GM12878 (cell line): Measurements from ENCODE around the gene MAP3K5. TPM values are rescaled to one million over a fixed set of nuclear protein-coding genes. Genes with fewer than 3 reads are reported as not detected.

Experiments
- BACH1 ChIP-seq: fragments of 450-650 bp; IDR thresholded peaks from 2 replicates; pipeline ENCODE4 v1.6.1; 2017; ENCODE audit warnings: mild to moderate bottlenecking, borderline replicate concordance
- CREB1 ChIP-seq: IDR thresholded peaks from 2 replicates; pipeline ENCODE4 v1.6.1; 2012; ENCODE audit warnings: low read depth, mild to moderate bottlenecking, inconsistent platforms
- EZH2 ChIP-seq: IDR thresholded peaks from 2 replicates; pipeline ENCODE4 v1.6.1; 2012; ENCODE audit warnings: low read depth, mild to moderate bottlenecking, control low read depth, inconsistent platforms, low read length, borderline replicate concordance; ENCODE audit not compliant: control insufficient read depth
- HDAC2 ChIP-seq: fragments of 200-600 bp; sonication (generic); IDR thresholded peaks from 2 replicates; pipeline ENCODE4 v1.6.1; 2017
- HDGF ChIP-seq: fragments of 450-650 bp; IDR thresholded peaks from 2 replicates; pipeline ENCODE4 v1.6.1; 2016; ENCODE audit warnings: antibody characterized with exemption
- RFX5 ChIP-seq: IDR thresholded peaks from 2 replicates; pipeline ENCODE4 v1.6.1; 2011; ENCODE audit warnings: low read depth, low read length, improper control_type of control experiment
- SMAD5 ChIP-seq: IDR thresholded peaks from 2 replicates; pipeline ENCODE4 v1.6.1; 2016; ENCODE audit warnings: antibody characterized with exemption, low read depth
- SPI1 ChIP-seq: IDR thresholded peaks from 2 replicates; pipeline ENCODE4 v1.6.1; 2011; ENCODE audit warnings: low read depth, mild to moderate bottlenecking, low read length, moderate library complexity, borderline replicate concordance; ENCODE audit not compliant: insufficient read depth
- SREBF2 ChIP-seq: IDR thresholded peaks from 2 replicates; pipeline ENCODE4 v1.6.1; 2012; ENCODE audit warnings: mild to moderate bottlenecking, low read length
- STAT3 ChIP-seq: IDR thresholded peaks from 2 replicates; pipeline ENCODE4 v1.6.1; 2011; ENCODE audit warnings: low read depth, low read length, improper control_type of control experiment
- polyA plus RNA-seq, 11 experiments: library from polyadenylated mRNA; depleted of rRNA in 4 of 11; unstranded in 6 of 11; stranded (reverse) in 5 of 11; fragments of >200 nt; fragmentation: Nextera tagmentation in 4 of 11; fragmentation: Illumina TruSeq in 1 of 11; extraction: Ambion mirVana in 4 of 11; extraction: Trizol in 1 of 11; gene quantifications; 1 replicate in 1 of 11; 2 replicates in 10 of 11; pipeline versions ENCODE4 v1.2.1 to v1.2.3, GENCODE V29; 2011 to 2016; ENCODE audit warnings: inconsistent platforms in 2 of 11, missing spikeins in 2 of 11, low read depth in 1 of 11
- total RNA-seq, 4 experiments: library from RNA; depleted of rRNA in 3 of 4; stranded (reverse); fragments of >200 nt in 3 of 4; fragmentation: Illumina TruSeq in 1 of 4; extraction: Trizol in 1 of 4; gene quantifications; 2 replicates each; pipeline versions ENCODE4 v1.2.1 to v1.2.3, GENCODE V29; 2013 to 2021
- TF ChIP-seq, protein P1 (sequence below): fragments of 450-650 bp; IDR thresholded peaks from 2 replicates; pipeline ENCODE4 v1.6.1; 2017; ENCODE audit warnings: mild to moderate bottlenecking, moderate library complexity
- TF ChIP-seq, protein P2 (sequence below): IDR thresholded peaks from 2 replicates; pipeline ENCODE4 v1.6.1; 2011; ENCODE audit warnings: mild to moderate bottlenecking, low read depth, low read length, moderate library complexity; ENCODE audit not compliant: insufficient replicate concordance
- TF ChIP-seq, protein P3 (sequence below): IDR thresholded peaks from 2 replicates; pipeline ENCODE4 v1.6.1; 2012; ENCODE audit warnings: low read depth, low read length, improper control_type of control experiment
- TF ChIP-seq, protein P4 (sequence below): fragments of 450-650 bp; formaldehyde crosslinking; IDR thresholded peaks from 2 replicates; pipeline ENCODE4 v1.4.0; 2022; ENCODE audit warnings: mild to moderate bottlenecking, moderate library complexity
- TF ChIP-seq, protein P5 (sequence below): fragments of 450-650 bp; IDR thresholded peaks from 2 replicates; pipeline ENCODE4 v1.6.1; 2017; ENCODE audit warnings: mild to moderate bottlenecking, low read depth, inconsistent platforms; ENCODE audit not compliant: poor library complexity, severe bottlenecking
- TF ChIP-seq, protein P6 (sequence below): fragments of 450-650 bp; conservative IDR thresholded peaks from 2 replicates; pipeline ENCODE4 v1.6.1; 2017; ENCODE audit warnings: mild to moderate bottlenecking, moderate library complexity

Gene MAP3K5
- total and polyA plus RNA-seq, 10 of the 15 experiments (the other 5 are each of a cell fraction or from before 2014, with no cell fraction given) = 5.4 to 34.3 (median 26.4) TPM

DNA sequence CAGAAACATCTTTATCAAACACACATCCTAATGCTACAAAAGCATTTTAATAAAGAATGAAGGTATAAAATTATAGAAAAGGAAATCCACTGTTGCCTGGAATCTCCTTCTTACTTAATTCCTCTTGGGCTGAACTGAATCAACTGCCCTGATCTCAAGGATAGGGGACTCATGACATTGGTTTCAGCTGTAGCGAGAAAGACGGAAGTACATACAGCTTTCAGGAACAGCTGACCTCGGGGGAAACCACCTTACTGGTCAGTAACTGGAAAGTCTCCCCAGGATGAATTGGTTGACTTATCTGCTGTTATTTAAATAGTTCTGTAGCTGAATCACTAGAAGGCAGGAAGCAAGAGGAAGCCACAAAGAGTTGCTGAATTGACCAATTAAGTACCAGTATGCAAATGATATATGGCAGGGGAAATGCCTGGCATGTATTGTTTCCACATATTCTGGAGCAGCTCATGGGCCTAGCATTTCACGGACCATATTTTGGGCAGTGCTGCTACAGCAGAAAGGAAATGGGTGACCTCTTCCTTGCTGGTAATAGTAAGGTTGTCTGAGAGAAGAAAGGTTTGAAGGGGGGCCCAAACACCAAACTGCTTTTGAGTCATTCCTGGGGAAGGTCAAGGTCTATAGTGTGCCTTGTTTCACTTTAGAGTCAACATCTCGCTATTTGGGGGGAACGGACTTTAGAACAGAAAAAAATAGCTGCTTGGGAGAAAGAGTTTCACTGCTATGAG is 198.4 kb downstream of the MAP3K5 start (continued):
- TF ChIP-seq, protein P1, sequence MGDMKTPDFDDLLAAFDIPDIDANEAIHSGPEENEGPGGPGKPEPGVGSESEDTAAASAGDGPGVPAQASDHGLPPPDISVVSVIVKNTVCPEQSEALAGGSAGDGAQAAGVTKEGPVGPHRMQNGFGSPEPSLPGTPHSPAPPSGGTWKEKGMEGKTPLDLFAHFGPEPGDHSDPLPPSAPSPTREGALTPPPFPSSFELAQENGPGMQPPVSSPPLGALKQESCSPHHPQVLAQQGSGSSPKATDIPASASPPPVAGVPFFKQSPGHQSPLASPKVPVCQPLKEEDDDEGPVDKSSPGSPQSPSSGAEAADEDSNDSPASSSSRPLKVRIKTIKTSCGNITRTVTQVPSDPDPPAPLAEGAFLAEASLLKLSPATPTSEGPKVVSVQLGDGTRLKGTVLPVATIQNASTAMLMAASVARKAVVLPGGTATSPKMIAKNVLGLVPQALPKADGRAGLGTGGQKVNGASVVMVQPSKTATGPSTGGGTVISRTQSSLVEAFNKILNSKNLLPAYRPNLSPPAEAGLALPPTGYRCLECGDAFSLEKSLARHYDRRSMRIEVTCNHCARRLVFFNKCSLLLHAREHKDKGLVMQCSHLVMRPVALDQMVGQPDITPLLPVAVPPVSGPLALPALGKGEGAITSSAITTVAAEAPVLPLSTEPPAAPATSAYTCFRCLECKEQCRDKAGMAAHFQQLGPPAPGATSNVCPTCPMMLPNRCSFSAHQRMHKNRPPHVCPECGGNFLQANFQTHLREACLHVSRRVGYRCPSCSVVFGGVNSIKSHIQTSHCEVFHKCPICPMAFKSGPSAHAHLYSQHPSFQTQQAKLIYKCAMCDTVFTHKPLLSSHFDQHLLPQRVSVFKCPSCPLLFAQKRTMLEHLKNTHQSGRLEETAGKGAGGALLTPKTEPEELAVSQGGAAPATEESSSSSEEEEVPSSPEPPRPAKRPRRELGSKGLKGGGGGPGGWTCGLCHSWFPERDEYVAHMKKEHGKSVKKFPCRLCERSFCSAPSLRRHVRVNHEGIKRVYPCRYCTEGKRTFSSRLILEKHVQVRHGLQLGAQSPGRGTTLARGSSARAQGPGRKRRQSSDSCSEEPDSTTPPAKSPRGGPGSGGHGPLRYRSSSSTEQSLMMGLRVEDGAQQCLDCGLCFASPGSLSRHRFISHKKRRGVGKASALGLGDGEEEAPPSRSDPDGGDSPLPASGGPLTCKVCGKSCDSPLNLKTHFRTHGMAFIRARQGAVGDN = no peak; the same call in 1 of the 2 replicates
- no peak for TF ChIP-seq EZH2
- no peak for TF ChIP-seq HDAC2
- TF ChIP-seq HDGF = no peak
- no peak for TF ChIP-seq SREBF2
- TF ChIP-seq, protein P2, sequence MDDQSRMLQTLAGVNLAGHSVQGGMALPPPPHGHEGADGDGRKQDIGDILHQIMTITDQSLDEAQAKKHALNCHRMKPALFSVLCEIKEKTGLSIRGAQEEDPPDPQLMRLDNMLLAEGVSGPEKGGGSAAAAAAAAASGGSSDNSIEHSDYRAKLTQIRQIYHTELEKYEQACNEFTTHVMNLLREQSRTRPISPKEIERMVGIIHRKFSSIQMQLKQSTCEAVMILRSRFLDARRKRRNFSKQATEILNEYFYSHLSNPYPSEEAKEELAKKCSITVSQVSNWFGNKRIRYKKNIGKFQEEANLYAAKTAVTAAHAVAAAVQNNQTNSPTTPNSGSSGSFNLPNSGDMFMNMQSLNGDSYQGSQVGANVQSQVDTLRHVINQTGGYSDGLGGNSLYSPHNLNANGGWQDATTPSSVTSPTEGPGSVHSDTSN = peak; percentile 34
- TF ChIP-seq RFX5 = no peak
- TF ChIP-seq SPI1 = peak; percentile 50; the same call in 1 of the 2 replicates
- TF ChIP-seq STAT3 = no peak
- TF ChIP-seq BACH1 = no peak
- no peak for TF ChIP-seq SMAD5
- TF ChIP-seq, protein P3, sequence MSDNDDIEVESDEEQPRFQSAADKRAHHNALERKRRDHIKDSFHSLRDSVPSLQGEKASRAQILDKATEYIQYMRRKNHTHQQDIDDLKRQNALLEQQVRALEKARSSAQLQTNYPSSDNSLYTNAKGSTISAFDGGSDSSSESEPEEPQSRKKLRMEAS = no peak
- TF ChIP-seq, protein P4, sequence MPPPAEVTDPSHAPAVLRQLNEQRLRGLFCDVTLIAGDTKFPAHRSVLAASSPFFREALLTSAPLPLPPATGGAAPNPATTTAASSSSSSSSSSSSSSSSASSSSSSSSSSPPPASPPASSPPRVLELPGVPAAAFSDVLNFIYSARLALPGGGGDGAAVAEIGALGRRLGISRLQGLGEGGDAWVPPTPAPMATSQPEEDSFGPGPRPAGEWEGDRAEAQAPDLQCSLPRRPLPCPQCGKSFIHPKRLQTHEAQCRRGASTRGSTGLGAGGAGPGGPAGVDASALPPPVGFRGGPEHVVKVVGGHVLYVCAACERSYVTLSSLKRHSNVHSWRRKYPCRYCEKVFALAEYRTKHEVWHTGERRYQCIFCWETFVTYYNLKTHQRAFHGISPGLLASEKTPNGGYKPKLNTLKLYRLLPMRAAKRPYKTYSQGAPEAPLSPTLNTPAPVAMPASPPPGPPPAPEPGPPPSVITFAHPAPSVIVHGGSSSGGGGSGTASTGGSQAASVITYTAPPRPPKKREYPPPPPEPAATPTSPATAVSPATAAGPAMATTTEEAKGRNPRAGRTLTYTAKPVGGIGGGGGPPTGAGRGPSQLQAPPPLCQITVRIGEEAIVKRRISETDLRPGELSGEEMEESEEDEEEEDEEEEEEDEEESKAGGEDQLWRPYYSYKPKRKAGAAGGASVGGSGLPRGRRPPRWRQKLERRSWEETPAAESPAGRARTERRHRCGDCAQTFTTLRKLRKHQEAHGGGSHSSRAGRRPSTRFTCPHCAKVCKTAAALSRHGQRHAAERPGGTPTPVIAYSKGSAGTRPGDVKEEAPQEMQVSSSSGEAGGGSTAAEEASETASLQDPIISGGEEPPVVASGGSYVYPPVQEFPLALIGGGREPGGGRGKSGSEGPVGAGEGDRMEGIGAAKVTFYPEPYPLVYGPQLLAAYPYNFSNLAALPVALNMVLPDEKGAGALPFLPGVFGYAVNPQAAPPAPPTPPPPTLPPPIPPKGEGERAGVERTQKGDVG (CRISPR knock-in tag) = no peak
- TF ChIP-seq, protein P5, sequence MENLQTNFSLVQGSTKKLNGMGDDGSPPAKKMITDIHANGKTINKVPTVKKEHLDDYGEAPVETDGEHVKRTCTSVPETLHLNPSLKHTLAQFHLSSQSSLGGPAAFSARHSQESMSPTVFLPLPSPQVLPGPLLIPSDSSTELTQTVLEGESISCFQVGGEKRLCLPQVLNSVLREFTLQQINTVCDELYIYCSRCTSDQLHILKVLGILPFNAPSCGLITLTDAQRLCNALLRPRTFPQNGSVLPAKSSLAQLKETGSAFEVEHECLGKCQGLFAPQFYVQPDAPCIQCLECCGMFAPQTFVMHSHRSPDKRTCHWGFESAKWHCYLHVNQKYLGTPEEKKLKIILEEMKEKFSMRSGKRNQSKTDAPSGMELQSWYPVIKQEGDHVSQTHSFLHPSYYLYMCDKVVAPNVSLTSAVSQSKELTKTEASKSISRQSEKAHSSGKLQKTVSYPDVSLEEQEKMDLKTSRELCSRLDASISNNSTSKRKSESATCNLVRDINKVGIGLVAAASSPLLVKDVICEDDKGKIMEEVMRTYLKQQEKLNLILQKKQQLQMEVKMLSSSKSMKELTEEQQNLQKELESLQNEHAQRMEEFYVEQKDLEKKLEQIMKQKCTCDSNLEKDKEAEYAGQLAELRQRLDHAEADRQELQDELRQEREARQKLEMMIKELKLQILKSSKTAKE = peak; percentile 61
- TF ChIP-seq CREB1 = peak; percentile 46; the same call in 1 of the 2 replicates
- TF ChIP-seq, protein P6, sequence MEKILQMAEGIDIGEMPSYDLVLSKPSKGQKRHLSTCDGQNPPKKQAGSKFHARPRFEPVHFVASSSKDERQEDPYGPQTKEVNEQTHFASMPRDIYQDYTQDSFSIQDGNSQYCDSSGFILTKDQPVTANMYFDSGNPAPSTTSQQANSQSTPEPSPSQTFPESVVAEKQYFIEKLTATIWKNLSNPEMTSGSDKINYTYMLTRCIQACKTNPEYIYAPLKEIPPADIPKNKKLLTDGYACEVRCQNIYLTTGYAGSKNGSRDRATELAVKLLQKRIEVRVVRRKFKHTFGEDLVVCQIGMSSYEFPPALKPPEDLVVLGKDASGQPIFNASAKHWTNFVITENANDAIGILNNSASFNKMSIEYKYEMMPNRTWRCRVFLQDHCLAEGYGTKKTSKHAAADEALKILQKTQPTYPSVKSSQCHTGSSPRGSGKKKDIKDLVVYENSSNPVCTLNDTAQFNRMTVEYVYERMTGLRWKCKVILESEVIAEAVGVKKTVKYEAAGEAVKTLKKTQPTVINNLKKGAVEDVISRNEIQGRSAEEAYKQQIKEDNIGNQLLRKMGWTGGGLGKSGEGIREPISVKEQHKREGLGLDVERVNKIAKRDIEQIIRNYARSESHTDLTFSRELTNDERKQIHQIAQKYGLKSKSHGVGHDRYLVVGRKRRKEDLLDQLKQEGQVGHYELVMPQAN = no peak
